HG03103 (cell line): ENCODE data around the gene CFAP119.

Experiments used
- ATAC-seq: cut with Tn5 transposase; IDR thresholded peaks from one replicate; pipeline ENCODE4 v1.9.1; 2021; ENCODE audit warnings: low read depth; ENCODE audit not compliant: unreplicated experiment

Gene CFAP119

GRCh38 chr16:30762991-30763725 lies 1.3 kb upstream of the CFAP119 start:
- no peak for ATAC-seq

DNA sequence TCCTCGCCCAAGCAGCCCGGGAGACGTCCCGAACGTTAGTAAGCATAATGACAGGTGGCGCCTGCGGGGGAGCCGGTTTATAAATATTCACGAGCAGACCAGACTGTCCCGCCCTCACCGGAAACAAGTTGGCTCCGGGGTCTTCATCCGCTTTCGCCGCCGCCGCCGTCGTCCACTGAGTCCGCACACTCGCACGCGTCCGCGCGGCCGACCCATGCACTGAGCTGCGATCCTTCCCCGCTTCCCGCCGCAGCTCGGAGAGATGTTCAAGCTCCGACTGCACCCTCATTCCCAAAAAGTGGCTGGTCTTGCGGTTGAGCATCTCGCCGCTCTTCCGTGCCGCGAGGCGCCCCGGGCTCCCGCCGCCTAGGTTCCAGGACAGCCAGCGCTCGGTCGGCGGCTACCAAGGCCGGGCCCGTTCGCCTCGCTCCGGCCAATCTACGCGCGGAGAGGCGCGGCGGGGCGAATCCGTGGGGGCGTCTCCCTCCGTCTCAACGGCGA lies 385 bp downstream of the CFAP119 start:
- peak; percentile 21 for ATAC-seq

GRCh38 chr16:30760577-30761426 lies 1.1 kb downstream of the CFAP119 start:
- no peak for ATAC-seq

DNA sequence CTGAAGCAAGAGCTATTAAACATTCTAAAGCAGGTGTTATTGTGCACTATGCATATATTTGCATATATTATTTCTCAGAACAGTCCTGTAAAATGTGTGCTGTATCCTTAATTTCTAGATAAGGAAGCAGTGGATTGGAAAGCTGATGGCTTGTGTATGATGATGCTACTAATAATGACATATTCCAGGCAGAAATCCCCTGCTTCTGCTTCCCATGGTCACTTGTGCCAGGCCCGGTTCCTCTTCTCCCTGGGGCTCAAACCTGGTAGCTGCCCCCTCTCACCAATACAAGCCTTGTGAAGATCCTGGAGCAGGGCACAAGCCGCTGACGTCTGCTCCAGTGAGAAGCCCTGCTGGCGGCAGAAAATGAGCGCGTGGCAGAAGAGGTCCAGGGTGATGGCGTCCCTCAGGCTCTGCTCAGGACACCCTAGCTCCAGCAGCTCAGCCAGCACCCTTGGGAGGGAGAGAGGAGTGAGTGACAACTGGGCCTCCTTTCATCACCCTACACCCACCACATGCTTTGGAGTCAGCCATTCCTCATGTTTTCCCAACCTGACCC lies 1.8 kb downstream of the CFAP119 start:
- no peak for ATAC-seq

- no peak for ATAC-seq
Measured at GRCh38 chr16:30758988-30759491, 2.8 kb downstream of the CFAP119 start.

GRCh38 chr16:30757316-30757715 lies 4.5 kb downstream of the CFAP119 start:
- no peak for ATAC-seq

- no peak for ATAC-seq
Measured at GRCh38 chr16:30756781-30757100, 5.1 kb downstream of the CFAP119 start.

GRCh38 chr16:30755955-30756780 lies 5.7 kb downstream of the CFAP119 start:
- no peak for ATAC-seq

DNA sequence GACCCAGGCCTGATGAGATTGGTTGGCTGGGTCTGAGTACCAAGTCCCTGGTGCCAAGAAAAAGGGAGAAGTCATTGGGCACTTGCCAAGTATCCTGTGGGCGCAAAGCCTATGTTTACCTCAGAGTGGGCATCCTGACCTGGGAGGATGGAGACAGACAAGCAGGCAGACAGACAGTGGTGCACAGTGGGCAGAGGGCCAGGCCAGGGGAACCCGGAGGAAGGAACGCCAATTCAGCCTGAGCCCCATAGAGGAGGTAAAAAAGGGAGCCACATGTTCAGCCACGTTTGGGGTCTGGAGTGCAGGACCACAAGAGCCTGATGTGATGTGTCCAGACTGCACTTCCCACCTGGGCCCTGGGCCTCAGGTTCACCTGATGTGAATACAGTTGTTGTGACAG lies 8.3 kb downstream of the CFAP119 start:
- no peak for ATAC-seq

GRCh38 chr16:30750876-30751465 lies 10.9 kb downstream of the CFAP119 start:
- ATAC-seq = no peak

DNA sequence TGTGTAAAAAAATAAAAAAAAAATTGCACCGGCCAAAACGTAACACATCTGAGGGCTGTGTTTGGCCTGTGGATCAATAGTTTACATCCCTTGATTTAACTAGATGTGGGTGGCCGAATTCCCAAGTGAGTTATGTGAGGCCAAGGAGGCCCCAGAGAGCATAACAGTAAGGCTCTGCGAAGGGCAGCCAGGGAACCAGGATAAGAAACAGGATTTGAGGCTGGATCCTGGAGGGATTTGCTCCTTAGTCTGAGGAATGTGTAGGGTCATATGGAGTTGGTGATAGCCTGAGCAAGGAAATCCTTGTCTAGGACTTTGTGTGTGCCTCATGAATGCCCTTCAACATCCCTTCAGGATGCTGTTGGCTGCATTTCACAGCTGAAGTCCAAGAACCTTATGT lies 11.7 kb downstream of the CFAP119 start:
- no peak for ATAC-seq

DNA sequence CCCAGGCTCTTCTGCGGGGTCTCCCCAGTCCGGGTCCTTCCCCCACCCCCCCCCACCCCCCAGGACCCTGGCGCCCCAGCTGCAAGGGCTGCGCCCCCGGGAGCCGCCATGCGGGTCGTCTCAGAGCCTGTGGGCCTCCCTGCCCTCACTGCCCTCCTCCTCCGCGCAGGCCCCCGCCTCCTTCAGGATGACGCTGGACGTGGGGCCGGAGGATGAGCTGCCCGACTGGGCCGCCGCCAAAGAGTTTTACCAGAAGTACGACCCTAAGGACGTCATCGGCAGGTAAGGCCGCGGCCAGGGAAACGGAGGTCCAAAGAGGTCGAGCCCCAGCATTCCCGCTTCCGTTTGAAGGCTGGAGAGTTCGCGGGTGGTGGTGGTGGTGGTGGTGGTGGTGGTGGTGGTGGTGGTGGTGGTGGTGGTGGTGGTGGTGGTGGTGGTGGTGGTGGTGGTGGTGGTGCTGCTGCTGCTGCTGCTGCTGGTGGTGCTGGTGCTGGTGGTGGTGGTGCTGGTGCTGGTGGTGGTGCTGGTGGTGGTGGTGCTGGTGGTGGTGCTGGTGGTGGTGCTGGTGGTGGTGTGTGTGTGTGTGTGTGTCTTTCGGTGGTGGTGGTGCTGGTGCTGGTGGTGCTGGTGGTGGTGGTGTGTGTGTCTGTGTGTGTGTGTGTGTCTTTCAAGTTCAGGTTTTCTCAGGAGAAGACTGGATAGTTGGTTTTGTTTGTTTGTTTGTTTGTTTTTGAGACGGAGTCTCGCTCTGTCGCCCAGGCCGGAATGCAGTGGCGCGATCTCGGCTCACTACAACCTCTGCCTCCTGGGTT lies 13.0 kb downstream of the CFAP119 start:
- ATAC-seq = no peak

GRCh38 chr16:30747799-30748633 lies 13.8 kb downstream of the CFAP119 start, which contains the start of gene PHKG2:
Gene PHKG2, plus strand, starts transcription at chr16:30748425. Its CDS starts 396 bp downstream, at chr16:30748821.
- peak; percentile 97 for ATAC-seq

DNA sequence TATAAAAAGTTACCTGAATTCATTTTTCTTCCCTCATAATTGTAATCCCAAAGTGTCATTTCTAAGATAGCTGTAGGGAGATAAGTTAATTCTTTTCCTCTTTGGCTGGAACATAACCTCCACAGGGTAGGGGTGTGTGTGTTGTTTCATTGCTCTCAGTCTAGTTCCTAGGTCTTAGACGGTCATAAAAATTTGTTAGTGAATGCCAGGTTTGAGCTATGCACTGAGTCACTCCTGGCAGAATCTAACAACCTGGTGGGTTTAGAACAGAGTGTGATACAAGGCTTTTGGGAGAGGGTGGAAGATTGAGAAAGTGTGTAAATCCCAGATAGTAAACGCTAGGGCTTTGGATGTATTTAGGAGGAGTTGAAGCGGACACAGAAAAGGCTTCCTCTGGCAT lies 14.5 kb downstream of the CFAP119 start:
- ATAC-seq = no peak

DNA sequence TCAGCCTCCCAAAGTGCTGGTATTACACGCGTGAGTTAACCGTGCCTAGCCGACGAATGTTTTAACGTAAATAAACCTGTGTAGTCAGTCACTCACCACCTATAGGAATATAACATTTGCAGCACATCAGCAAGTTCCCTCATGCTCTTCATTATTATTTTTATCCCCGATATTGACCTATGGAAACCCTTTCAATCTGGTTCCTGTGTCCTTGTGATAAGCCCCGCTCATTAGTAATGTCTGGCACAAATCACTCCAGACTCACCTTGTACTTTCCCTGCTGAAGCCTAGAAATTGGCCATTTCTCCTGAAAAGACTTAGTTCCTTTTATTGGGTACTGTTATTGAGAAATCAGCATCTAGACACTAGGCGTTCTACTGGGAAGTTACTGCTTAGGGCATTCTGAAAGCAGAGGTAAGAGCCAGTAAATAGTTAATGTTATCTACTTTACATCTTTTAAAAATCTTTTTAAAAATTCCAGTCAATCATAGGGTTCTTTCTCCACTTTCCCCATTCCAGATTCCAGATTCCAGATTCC lies 15.2 kb downstream of the CFAP119 start:
- no peak for ATAC-seq

DNA sequence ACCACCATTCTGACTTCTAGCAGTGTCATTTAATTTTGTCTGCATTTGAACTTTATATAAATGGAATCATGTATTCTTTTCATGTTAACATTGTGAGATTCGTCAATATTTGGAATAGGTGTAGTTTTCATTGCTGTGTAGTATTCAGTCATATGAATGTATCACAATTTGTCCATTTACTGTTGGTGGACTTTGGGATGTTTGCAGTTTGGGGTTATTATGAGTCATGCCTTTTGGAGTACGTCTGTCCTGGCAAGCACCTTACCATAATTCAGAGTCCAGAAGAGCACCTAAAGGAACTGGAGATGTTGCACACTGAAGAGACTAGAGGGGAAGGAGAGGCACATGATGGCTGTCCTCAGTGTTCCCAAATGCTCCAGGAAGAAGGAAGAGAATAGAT lies 16.8 kb downstream of the CFAP119 start:
- ATAC-seq = no peak

DNA sequence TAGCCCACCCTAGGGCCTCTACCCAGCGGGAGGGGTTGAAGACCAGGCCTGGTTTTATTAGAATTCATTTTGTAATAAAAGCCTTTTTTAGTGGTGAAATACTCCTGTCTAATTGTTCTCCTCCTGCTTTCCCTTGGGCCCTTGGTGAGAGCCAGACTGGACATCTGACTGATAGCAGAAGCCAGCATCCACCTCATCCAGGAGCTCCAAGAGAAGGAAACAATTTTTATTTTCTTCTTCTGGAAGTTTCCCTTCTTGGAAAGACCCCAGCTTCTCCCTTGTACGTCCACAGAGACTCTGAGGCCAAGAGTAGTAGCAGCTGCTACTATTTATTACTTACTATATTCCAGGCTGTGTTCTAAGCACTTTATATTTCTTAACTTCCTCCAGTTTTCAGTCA lies 17.7 kb downstream of the CFAP119 start:
- ATAC-seq = no peak

DNA sequence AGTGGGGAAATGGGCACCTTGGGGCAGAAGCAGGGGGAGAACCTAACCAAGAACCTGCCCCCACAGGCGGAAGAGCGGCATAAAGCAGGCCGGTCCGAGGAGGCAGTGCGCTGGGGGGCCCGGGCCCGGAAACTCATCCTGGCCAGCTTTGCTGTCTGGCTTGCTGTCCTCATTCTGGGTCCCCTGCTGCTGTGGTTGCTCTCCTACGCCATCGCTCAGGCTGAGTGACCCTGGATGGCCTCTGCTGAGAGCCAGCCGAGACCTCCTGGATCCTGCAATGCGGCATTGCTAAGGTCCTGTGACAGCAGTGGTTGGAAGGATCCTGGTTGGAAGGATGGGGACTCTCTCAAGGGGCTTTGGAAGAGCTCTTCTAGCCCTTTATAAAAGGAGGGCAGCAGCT lies 18.1 kb downstream of the CFAP119 start:
- no peak for ATAC-seq
